BLaER1 (cell line): Measurements from ENCODE around the gene DPCD.

ENCODE experiments used
- H3K27ac ChIP-seq: shearing (Covaris generic); formaldehyde crosslinking; 2 replicates; pipeline ENCODE4 v1.8.1; 2022
- H3K27me3 ChIP-seq: shearing (Covaris generic); formaldehyde crosslinking; 2 replicates; pipeline ENCODE4 v1.8.1; 2022
- H3K36me3 ChIP-seq: shearing (Covaris generic); formaldehyde crosslinking; 2 replicates; pipeline ENCODE4 v1.8.1; 2022
- H3K4me1 ChIP-seq: shearing (Covaris generic); formaldehyde crosslinking; 2 replicates; pipeline ENCODE4 v1.8.1; 2022
- H3K4me2 ChIP-seq: shearing (Covaris generic); formaldehyde crosslinking; 2 replicates; pipeline ENCODE4 v1.8.1; 2022
- H3K4me3 ChIP-seq: shearing (Covaris generic); formaldehyde crosslinking; 2 replicates; pipeline ENCODE4 v1.8.1; 2022
- H3K9ac ChIP-seq: shearing (Covaris generic); formaldehyde crosslinking; 2 replicates; pipeline ENCODE4 v1.8.1; 2022
- H3K9me3 ChIP-seq: shearing (Covaris generic); formaldehyde crosslinking; 2 replicates; pipeline ENCODE4 v1.8.1; 2022
- H4K20me1 ChIP-seq: shearing (Covaris generic); formaldehyde crosslinking; 2 replicates; pipeline ENCODE4 v1.8.1; 2022
- Cebpa-rat ChIP-seq: shearing (Covaris generic); IDR thresholded peaks from 2 replicates; pipeline ENCODE4 v1.8.1; 2022

DPCD gene

DNA sequence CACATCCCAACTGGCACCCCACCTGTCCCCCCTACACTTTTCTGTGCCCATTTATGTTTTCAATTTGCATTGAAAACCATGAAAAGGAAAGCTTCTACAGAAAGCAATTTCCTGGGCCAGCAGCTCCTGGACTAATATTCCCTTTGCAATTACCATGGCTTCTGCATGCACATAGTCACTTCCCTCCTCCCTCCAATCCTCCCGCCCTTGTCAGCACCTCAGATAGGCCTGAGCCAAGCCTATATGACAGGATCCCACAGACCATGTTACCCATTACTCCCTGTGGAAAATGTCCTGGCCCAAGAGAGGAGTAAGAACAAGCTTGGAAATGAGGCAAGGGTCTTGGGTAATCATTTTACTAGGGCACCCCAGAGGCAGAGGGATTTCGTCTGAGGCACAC lies 68.8 kb downstream of the DPCD start:
- H3K27ac ChIP-seq, result no peak overlapping the region
- peaks cover 92% of the 10 kb centered on the region for H3K36me3 ChIP-seq

DNA sequence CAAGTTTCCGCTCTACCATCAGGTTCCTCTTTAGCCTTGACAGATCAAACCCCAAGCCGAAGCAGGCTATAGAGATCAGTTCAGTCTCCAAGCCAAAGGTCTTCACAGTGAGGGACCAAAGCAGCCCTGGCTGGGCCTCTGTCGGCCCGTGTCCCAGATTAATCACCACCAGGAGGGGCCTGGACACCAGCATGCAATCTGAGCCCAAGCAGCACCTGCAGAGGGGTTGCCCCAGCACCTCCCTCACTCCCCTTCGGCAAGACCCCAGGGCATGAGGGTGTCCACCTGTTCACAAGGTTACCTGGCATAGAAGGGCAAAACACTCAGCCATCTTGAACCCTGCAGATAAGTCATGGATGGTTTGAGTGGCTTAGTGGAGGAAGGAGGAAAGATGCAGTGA lies 70.9 kb downstream of the DPCD start:
- Histone ChIP-seq H3K9me3 (no peaks in the 10 kb centered on the region), H3K27me3 (no peaks in the 10 kb centered on the region), H3K27ac (no peak overlapping the region), H4K20me1 (peaks cover 61% of the 10 kb centered on the region), H3K36me3 (peaks cover 92% of the 10 kb centered on the region), H3K4me2 (no peak overlapping the region), H3K9ac (no peak overlapping the region), H3K4me1 (no peaks in the 10 kb centered on the region), H3K4me3 (no peak overlapping the region)
- TF ChIP-seq Cebpa-rat, result no peak

More for the DNA sequence above, 68.8 kb downstream of the DPCD start:
- H3K9me3 ChIP-seq, result no peaks in the 10 kb centered on the region
- H3K27me3 ChIP-seq, result no peaks in the 10 kb centered on the region
- TF ChIP-seq Cebpa-rat, result no peak
- H3K9ac ChIP-seq, result no peak overlapping the region
- H3K4me1 ChIP-seq, result no peaks in the 10 kb centered on the region
- no peak overlapping the region for H3K4me2 ChIP-seq
- H4K20me1 ChIP-seq, result peaks cover 51% of the 10 kb centered on the region
- no peak overlapping the region for H3K4me3 ChIP-seq
